Globus pallidus (tissue), 1 donor: ENCODE results near the gene KRTAP1-1.
"Not testable (repeated sequence)": the region's sequence is repeated elsewhere in the genome, so short reads cannot be mapped to it uniquely, and the experiment has no call there.

Source experiments
- DNase-seq: peaks from one replicate; pipeline ENCODE4 v3.0.0-alpha.2; 2015; ENCODE audit warnings: low spot score

KRTAP1-1 gene

GRCh38 chr17:41012326-41013120, 28.7 kb downstream of the KRTAP1-1 start:
- no peak for DNase-seq

GRCh38 chr17:41010441-41010840, 30.8 kb downstream of the KRTAP1-1 start:
- DNase-seq: no peak

- no peak for DNase-seq
These were observed 31.3 kb downstream of the KRTAP1-1 start for GRCh38 chr17:41009936-41010335.

- no peak for DNase-seq
These were observed 31.9 kb downstream of the KRTAP1-1 start for GRCh38 chr17:41009301-41009760.

- DNase-seq: no peak
These were observed 32.4 kb downstream of the KRTAP1-1 start, which contains the start of gene KRTAP3-1 for GRCh38 chr17:41008811-41009210. Gene KRTAP3-1 (minus strand): TSS chr17:41009128. CDS start chr17:41009074, 54 bp downstream.

GRCh38 chr17:41004397-41004796, 36.9 kb downstream of the KRTAP1-1 start:
- no peak for DNase-seq

GRCh38 chr17:41003926-41004325, 37.3 kb downstream of the KRTAP1-1 start:
- DNase-seq: no peak

- no peak for DNase-seq
These were observed 38.4 kb downstream of the KRTAP1-1 start for GRCh38 chr17:41002814-41003213.

- DNase-seq: no peak
These were observed 39.5 kb downstream of the KRTAP1-1 start for GRCh38 chr17:41001795-41002194.

- DNase-seq: not testable (repeated sequence)
These were observed 41.7 kb downstream of the KRTAP1-1 start, which contains the start of gene KRTAP3-2 for GRCh38 chr17:40999563-40999962. Gene KRTAP3-2 (minus strand): TSS chr17:40999906. CDS start chr17:40999853, 53 bp downstream.

GRCh38 chr17:40997361-40997760, 43.9 kb downstream of the KRTAP1-1 start:
- DNase-seq: no peak

GRCh38 chr17:40996829-40997228, 44.4 kb downstream of the KRTAP1-1 start:
- DNase-seq: no peak

GRCh38 chr17:40995116-40995515, 46.1 kb downstream of the KRTAP1-1 start:
- DNase-seq: no peak

GRCh38 chr17:40993839-40994238, 47.4 kb downstream of the KRTAP1-1 start, which contains the start of gene KRTAP3-3:
Gene KRTAP3-3 (minus strand): TSS chr17:40994164. CDS start chr17:40994097, 67 bp downstream.
- DNase-seq: no peak

GRCh38 chr17:40993084-40993483, 48.2 kb downstream of the KRTAP1-1 start:
- DNase-seq: no peak

- DNase-seq: no peak
These were observed 48.6 kb downstream of the KRTAP1-1 start for GRCh38 chr17:40992666-40993065.
